ENCODE data around the gene ANKFN1. TPM values are rescaled to one million over a fixed set of nuclear protein-coding genes. Genes with fewer than 3 reads are reported as not detected.
A peak's percentile ranks its signal among the peaks of the same experiment; 100 is the strongest.

The ANKFN1 gene
- total RNA-seq, 1 experiment from 2014 or later, result not detected

- DNase-seq (ENCODE audit: low spot score), result no peak
Observed at GRCh38 chr17:56441308-56441707, 288.0 kb downstream of the ANKFN1 start.

- no peak for DNase-seq (ENCODE audit: low spot score)
Observed at GRCh38 chr17:56445692-56446411, 292.6 kb downstream of the ANKFN1 start.

GRCh38 chr17:56447171-56447570, 293.9 kb downstream of the ANKFN1 start:
- no peak for DNase-seq (ENCODE audit: low spot score)

- no peak for DNase-seq (ENCODE audit: low spot score)
Observed at GRCh38 chr17:56448371-56448770, 295.1 kb downstream of the ANKFN1 start.

- DNase-seq (ENCODE audit: low spot score), result no peak
Observed at GRCh38 chr17:56449176-56449575, 295.9 kb downstream of the ANKFN1 start.

GRCh38 chr17:56451629-56452028, 298.4 kb downstream of the ANKFN1 start:
- DNase-seq (ENCODE audit: low spot score), result no peak

GRCh38 chr17:56452461-56452860, 299.2 kb downstream of the ANKFN1 start:
- DNase-seq (ENCODE audit: low spot score), result no peak

GRCh38 chr17:56457501-56457900, 304.2 kb downstream of the ANKFN1 start:
- no peak for DNase-seq (ENCODE audit: low spot score)

GRCh38 chr17:56465886-56466285, 312.6 kb downstream of the ANKFN1 start:
- no peak for DNase-seq (ENCODE audit: low spot score)

- no peak for DNase-seq (ENCODE audit: low spot score)
Observed at GRCh38 chr17:56468840-56469239, 315.6 kb downstream of the ANKFN1 start.

GRCh38 chr17:56471696-56472095, 318.4 kb downstream of the ANKFN1 start:
- no peak for DNase-seq (ENCODE audit: low spot score)

GRCh38 chr17:56475116-56475515, 321.8 kb downstream of the ANKFN1 start:
- no peak for DNase-seq (ENCODE audit: low spot score)

GRCh38 chr17:56478836-56479447, 325.7 kb downstream of the ANKFN1 start:
- DNase-seq (ENCODE audit: low spot score), result peak; percentile 59

GRCh38 chr17:56480501-56480900, 327.2 kb downstream of the ANKFN1 start:
- DNase-seq (ENCODE audit: low spot score), result no peak

GRCh38 chr17:56481659-56482058, 328.4 kb downstream of the ANKFN1 start:
- no peak for DNase-seq (ENCODE audit: low spot score)

- DNase-seq (ENCODE audit: low spot score), result no peak
Observed at GRCh38 chr17:56482229-56482628, 329.0 kb downstream of the ANKFN1 start.

GRCh38 chr17:56486732-56487131, 333.5 kb downstream of the ANKFN1 start:
- no peak for DNase-seq (ENCODE audit: low spot score)

GRCh38 chr17:56488800-56489199, 335.5 kb downstream of the ANKFN1 start:
- DNase-seq (ENCODE audit: low spot score), result no peak

- no peak for DNase-seq (ENCODE audit: low spot score)
Observed at GRCh38 chr17:56489980-56490379, 336.7 kb downstream of the ANKFN1 start.

GRCh38 chr17:56495556-56495955, 342.3 kb downstream of the ANKFN1 start:
- DNase-seq (ENCODE audit: low spot score), result no peak

GRCh38 chr17:56497132-56497531, 343.9 kb downstream of the ANKFN1 start:
- DNase-seq (ENCODE audit: low spot score), result no peak

GRCh38 chr17:56499799-56500388, 346.6 kb downstream of the ANKFN1 start:
- peak; percentile 64 for DNase-seq (ENCODE audit: low spot score)

- no peak for DNase-seq (ENCODE audit: low spot score)
Observed at GRCh38 chr17:56502120-56502654, 348.9 kb downstream of the ANKFN1 start.
